Urothelium cell line (cell line): Measurements from ENCODE around the gene DYSF.

Experiments used
- DNase-seq: peaks from one replicate; pipeline ENCODE4 v3.0.0; 2011; ENCODE audit warnings: low spot score, mixed read lengths
- FAIRE-seq: peaks from 2 replicates; lab custom pipeline; 2011; peaks lifted over from hg19 to GRCh38; lab: Jason Lieb, UNC

DYSF gene

DNA sequence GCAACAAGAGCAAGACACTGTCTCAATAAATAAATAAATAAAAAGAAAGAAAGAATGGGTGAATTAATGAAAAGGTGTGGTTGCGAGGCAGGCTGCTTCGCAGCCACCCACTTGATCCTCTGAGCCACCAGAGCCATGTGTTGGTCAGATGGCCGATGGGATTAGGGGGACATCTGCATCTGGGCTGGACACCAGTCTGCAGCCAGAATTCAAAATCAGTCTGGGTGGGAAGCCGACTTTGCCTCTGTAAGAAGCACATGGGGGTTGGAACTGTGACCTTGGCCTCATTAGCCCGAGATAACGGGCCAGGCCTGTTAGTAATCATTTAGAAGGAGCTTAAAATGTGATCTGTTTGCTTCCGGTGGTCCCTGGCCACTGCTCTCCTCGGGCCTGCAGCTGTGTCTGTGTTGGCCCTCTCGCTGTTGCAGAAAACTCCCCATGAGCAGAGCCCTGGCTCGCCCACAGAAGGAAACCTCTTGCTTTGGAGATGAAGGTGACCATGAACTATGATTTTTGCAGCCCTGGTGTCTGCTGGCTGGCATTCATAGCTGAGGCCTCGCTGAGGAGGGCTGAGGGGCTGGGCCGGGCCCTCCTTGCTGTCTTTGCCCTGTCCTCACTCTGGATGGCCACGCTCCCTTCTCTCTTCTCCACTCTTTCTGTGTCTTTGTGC lies 94.4 kb downstream of the DYSF start:
- DNase-seq = no peak
- FAIRE-seq = no peak

DNA sequence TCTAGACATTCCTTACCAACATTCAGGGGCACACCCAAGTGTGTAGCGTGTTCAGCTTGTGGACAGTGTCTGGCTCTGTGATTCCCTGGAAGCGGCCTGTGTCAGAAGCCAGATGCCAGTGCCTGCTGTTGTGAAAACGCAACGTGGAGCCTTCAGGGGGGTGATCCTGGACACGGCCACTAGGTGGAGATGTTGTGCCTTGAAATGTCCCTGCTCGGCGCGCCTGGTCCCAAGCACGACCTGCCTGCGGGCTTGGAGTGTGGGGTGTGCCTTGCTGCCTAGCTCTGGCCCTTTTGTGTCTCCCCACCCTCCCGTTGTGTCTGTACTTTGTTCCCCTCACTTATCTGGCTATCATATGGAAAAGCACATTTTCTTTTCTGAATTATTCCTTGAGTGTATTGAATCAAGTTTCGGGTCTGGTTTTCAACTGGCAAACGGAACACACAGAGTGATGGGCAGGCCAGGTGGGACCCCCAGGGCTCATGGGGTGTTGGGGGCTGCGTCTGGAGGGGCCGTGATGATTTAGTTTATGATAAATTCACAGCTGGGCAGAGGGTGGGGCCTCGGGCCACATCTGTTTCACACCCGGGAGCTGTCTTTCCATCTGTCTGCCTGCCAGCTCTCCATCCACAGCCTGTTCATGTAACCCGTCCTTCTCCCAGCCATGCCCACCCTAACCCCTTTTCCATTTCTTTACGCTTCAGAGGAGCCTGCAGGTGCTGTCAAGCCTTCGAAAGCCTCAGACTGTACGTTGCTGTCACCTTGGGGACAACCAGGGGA lies 95.5 kb downstream of the DYSF start:
- peak; percentile 91 for DNase-seq
- FAIRE-seq = peak; percentile 98

DNA sequence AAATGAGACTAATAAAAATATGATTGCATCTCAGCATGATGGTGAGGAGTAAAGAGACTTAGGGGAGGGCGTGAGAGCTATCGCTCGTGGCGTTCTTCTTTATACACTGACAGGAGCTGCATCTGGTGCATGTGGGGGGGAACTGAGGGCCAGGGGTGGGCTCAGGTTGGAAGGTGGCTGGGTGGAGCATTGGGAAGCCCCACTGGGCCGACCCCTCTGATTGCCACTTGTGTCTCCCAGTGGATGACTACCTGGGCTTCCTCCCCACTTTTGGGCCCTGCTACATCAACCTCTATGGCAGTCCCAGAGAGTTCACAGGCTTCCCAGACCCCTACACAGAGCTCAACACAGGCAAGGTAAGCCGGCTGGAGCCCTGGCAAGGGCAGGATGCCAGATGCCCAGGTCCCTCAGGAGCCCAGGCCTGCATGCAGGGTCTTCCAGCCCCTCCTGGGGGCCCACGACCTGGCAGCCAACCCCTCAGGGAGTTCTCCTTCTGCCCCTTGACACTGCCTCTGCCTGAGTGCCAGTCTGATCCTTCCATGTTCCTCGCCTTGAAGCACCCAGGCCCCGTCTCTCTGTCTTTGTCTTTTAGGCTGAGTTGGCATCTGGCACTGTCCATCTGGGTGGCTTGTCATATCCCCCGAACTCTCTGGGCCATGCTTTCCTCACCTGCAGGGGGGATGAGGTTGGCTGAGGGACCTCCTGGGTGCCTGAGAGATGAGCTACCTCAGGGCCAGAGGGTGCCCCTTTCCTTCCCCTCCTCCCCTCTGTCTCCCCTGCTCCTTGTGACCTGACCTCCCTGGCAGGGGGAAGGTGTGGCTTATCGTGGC lies 97.7 kb downstream of the DYSF start:
- FAIRE-seq = peak; percentile 86
- no peak for DNase-seq

DNA sequence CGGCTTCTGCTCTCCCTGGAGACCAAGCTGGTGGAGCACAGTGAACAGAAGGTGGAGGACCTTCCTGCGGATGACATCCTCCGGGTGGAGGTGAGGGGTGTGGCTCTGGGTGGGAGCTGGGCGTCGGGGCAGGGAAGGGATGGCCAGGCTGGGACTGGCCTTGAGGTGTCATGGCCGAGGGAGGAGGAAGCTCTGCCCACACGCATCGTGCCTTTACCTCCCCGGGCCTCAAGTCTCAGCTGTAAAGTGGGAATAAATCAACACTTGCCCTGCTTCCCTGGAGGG lies 98.2 kb downstream of the DYSF start:
- DNase-seq = no peak
- no peak for FAIRE-seq

DNA sequence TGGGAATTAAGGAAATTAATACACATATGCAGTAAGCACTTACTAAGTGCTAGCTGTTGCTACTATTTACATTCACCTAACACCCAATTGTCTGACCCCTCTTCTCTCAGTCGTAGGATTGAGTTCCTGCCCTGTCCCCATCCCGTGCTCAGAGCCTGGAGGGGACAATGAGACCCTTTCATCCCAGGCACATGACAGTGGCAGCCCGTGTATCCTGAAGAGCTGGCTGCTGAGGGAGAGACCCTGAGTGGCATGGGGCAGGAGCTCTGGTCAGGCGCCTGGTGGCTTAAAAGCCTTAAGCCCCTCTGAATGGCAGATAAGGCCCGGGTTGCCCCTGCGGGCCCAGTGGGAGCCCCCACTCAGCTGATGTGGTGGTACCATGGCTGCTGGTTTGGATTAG lies 99.0 kb downstream of the DYSF start:
- DNase-seq = no peak
- no peak for FAIRE-seq

DNA sequence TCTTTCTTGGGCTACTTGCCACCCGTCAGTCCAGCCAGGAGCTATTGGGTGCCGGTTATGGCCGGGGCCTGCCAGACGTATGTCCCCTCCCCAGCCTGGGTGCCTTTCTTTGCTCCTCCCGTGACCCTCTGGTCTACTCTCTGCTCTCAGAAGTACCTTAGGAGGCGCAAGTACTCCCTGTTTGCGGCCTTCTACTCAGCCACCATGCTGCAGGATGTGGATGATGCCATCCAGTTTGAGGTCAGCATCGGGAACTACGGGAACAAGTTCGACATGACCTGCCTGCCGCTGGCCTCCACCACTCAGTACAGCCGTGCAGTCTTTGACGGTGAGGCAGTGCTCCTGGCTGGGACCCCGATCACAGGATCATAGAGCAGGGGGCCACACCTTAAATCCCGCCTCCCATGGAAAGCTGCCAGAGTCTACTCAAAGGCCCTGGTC lies 99.5 kb downstream of the DYSF start:
- FAIRE-seq (no peak), DNase-seq (no peak)

DNA sequence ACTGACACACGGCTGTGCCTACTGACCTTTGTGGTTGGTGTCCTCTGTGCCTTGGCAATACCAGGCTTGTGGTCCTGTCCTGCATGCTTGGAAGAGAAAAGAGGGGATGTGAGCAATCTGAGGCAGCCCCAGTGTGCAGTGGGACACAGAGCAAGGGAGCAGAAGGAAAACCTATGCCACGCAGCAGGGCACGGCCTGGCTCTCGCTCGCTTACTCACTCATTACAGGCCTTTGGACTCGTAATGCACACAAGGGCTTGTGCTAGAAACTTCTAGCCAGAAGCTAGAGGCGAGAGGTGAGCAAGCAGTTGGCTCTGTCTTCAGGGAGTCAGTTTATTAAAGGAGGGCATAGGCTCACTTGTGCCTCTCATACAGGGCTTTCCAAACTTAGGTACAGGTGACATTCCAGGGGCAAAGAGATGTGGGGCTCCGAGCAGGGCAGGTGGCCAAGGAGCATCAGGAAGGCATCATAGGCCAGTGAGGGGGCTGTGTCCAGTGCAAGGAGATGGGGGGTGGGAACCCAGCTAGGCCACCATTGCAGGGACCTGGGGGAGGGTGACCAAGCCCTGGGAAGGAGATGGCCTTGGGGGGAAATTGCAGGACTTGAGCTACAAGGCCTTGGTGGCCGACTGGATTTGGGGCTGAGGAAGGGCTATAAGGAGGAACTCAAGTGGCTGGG lies 100.8 kb downstream of the DYSF start:
- DNase-seq (no peak), FAIRE-seq (no peak)

DNA sequence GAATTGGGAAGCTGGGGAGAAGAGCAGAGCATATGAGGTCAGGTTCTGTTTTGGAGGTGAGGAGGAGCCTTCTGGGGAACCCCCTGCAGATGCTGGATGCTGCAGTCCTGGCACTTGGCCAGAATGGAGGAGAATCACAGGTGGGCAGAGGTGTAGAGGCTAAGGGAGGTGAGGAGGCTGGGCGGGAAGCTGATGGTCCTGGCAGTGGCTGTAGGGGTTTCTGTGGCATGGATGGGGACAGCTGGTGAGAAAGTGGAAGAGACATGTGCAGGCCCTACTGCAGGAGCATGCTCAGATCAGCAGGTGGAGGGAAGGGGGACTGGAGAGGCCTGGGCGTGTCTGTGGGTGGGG lies 101.3 kb downstream of the DYSF start:
- FAIRE-seq (no peak), DNase-seq (no peak)

DNA sequence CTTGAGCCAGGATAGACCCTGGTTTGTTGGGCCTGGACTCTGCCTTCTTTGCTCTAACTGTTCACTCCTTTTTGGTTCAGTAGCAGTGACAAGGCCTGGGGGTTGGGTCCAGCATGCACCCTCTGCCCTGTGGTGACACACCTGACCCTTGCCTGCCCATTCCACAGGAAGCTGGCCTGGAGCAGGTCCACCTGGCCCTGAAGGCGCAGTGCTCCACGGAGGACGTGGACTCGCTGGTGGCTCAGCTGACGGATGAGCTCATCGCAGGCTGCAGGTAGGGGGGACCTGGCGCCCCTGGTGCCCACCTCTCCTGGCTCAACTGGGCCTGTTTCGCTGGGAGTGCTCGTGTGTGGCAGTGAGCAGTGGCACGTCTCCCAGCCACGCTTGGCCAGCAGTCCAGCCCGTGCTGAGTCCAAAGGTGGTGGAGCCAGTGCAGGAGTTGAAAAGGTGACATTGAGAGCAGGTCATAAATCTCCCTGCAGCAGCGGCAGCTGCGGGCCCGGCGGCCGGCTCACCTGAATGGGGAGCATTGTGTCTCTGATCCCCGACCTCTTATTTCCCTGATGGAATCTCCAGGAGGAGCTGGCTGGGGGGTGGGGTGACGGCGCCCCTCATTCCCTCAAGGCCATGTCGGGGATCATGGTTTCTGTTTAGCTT lies 102.6 kb downstream of the DYSF start:
- DNase-seq (no peak), FAIRE-seq (no peak)

DNA sequence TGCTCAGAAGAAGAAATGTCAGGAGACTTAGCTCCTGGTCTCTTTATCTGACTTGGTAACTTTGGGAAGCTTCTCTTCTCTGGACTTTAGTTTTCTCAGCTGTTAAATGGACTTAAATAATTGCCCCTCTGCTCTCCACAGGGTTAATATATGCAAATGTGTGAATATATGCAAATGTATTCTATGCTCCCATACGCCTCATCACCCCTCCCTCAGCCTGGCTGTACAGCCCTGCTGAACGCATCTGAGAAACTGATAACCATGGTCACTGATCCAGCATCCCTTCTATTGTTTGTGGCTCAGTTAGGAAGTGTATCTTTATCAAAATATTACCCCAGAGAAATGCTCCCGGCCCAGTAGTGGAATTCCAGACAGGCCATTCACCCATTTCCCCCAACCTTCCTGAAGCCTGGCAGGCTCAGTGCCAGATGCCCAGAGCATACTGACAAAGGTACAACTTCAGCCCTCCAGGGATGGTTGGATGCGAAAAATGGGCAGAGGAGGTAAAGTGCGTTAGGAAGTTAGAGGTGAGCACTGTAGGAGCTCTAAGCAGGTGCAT lies 103.4 kb downstream of the DYSF start:
- FAIRE-seq = no peak

DNA sequence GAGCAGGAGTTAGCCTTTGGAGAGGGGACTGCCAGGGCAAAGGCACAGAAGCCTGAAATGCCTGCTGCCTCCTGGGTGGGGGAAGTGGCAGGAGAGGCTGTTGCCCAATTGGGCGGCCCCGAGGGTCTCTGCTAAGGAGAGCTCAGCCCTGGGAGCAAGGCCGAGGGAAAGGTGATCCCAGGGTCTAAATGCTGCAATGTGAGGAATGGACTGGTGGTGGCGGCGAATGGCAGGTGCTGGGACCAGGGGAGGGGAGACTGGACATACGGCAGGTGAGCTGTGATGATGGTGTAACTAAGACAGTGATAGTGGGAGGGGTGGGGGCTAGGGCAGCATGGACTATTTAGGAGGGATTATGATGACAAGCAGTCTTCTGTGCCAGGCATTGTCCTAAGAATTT lies 104.0 kb downstream of the DYSF start:
- DNase-seq (no peak), FAIRE-seq (no peak)

More for the DNA sequence above, 103.4 kb downstream of the DYSF start:
- no peak for DNase-seq

DNA sequence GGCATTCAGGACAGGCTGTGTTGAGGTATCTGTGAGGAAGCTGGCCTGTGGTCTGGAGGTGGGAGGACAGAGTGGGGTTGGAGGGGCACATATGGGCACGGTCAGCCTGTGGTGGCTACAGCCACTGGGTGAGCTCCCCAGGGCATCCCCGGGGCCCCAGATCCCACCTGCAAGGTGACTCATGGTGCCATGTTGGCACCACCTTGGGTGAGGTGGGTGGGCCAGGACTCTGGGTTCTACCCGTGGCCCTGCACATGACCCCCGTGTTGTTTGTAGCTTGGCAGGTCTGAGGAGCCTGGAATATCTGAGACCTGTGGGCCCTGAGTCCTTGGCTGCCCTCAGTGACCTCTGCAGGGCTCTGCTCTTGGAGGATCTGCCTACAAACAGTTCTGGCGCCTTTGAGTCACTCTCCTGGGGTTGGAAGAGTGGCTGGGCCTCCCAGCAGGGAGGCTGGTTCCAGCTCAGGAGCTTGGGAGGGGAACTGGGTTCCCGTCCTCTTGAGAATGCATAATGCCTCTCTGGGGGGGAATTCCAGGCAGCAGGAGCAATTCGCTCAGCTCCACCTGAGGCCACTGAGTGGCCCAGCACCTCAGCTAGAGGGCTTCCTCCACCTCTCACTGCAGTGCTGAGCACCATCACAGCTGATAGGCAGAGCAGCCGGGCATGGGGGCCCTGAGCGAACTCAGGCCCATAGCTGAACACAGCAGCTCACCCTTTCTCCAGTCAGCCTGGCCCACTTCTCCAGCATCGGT lies 105.1 kb downstream of the DYSF start:
- DNase-seq (no peak), FAIRE-seq (peak; percentile 30)

DNA sequence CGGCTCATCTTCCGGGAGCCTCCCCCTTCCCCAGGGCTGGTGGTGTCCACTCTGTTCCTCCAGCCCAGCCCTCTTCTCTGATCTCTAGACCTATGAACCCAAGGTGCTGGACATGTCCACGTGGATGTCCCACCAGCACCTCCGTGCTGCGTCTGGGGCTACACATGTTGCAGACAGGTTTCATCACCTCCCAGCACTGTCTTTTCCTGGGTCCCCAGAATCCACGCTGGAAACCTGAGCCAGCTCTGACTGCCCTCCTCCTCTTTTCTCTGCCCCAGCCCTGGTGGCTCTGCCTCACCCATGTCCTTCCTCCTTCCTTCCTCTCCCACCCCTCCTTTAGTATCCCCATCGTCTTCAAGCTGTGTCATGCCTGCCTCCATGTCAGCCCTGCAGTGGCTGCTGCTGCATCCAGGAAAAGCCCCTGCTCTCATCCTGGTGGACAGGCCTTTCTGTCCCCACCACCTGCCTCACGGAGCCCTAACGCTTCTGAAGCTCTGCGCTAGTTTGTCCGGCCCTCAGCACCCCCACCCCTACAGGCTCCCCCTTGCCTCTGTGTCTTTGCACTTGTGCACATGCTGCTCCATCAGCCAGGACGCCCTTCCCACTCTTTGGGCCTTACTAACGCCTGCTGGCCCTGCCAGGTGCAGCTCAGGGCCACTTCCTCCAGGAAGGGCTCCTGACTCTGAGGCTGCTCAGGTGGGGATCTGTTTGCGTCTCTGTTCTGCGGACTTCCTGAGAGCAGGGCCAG lies 105.9 kb downstream of the DYSF start:
- no peak for FAIRE-seq
- DNase-seq = no peak

DNA sequence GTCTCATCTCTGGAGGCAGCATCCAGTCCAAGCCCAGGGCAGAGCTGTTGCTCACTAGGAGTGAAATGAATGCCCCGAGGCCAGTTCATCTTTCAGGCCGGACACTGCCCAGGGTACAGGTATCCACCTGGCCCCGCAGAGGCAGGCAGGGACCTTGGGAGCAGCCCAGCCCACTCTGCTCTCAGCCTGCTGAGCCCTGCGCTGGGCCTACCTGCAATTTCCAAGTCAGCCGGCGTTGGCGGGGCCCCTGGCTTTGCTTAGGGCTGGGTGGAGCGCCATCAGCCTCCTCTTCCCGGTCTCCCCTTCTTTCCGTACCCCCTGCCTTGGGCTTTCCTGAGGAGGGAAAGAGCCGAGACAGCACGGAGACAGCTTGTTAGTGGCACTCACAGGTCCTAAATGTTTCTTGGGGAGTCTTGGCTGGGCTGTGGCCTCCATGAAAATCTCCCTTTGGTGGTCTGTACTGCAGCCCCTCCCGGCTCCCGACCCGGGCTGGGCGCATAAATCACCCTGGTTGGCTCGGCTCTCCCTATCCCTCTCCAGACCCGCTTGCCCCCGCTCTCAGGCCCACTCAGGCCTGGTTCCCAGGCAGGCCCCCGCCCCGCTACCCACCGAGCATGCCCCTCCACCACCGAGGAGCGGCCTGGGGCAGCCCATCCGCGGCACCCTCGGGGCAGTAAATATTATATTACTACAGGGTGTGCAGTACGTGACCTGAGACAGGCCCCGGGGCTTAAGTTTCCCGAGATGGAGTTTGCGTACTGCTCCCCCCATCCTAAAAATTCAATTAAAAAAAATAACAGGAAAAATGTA lies 106.7 kb downstream of the DYSF start:
- no peak for DNase-seq
- FAIRE-seq = no peak

DNA sequence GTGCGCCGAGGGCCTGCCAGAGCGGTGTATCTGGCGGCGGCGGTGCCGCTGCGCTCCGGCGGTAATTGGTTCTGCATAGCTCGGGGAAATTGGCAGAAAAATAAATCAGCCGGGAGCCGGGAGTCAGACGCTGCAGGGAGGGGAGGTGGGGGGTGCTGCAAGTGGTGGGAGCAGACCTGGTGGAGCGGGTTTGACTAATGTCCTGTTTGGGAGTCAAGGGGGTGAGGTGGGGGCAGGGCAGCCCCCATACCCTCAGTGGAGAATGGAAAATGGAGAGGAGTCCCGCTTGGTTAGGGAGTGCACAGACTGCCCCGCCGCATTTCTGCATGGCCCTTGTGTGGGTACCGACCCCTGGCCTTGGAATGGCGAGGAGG lies 107.3 kb downstream of the DYSF start:
- DNase-seq = no peak
- FAIRE-seq = no peak

DNA sequence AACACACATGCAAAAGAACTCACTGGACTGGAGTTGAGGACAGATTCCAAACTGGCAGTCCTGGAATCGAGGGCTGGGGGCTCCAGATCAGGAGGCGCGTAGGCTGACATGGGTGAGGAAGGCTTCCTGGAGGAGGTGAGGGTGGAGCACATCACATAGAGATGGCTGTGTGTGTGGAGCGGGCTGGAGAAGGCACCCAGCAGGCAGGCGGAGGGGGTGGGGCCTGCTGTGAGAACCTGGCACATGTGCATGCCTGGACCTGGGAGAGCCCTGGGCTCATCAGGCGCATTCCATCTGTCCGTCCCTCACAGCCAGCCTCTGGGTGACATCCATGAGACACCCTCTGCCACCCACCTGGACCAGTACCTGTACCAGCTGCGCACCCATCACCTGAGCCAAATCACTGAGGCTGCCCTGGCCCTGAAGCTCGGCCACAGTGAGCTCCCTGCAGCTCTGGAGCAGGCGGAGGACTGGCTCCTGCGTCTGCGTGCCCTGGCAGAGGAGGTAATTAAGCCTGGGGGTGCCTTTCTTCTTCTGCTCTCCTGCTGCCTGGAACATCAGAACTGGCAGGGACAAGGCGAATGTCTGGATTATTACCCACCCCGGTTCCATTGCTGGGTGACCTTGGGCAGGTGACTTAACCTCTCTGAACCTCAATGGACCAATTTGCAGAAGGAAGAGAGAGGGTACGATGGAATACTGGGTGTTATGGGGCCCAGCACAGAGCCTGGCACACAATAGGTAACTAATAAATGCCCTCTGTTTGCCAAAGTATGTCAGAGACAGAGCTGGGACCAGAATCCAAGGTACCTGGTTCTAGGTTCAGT lies 108.3 kb downstream of the DYSF start:
- FAIRE-seq = no peak
- no peak for DNase-seq

DNA sequence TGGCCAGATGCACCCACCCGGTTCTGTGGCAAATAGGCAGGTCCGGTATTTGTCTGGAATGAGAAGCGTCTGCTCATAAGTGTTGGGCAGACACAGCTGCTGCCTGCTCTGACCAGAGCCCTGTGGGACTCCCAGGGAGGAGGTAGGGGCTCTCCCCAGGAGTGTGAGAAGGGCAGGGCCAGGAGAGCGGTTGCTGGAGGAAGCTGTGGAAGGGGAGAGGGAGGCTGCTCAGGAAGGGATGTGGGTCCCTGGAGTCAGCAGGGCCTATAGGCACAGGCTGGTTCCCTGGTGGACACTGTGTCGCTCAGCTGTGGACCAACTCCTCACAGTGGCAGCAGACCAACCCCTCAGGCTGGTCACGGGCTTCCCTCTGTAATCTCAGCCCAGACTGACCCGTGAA lies 109.2 kb downstream of the DYSF start:
- DNase-seq (no peak), FAIRE-seq (no peak)

DNA sequence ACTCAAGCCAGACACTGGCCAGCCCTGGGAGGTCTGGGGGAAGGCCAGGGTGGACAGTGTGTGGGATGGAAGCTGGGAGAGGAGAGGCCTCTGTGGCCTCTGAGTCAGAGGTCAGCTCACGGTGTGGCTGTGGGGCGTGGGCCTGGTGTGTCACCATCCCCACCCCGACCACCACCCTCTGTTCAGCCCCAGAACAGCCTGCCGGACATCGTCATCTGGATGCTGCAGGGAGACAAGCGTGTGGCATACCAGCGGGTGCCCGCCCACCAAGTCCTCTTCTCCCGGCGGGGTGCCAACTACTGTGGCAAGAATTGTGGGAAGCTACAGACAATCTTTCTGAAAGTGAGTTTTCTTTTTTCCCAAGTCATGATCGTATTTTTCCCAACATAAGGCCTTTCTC lies 110.5 kb downstream of the DYSF start:
- no peak for FAIRE-seq
- DNase-seq = no peak
